Forelimb muscle (tissue), 1 donor: ENCODE data around the gene PLRG1. TPM values are rescaled to one million over a fixed set of nuclear protein-coding genes. Genes with fewer than 3 reads are reported as not detected.

ENCODE experiments used
- polyA plus RNA-seq: library from polyadenylated mRNA; unstranded; fragments of 120-200 nt; gene quantifications from one replicate; pipeline ENCODE4 v1.2.1, GENCODE V29; 2013; ENCODE audit not compliant: insufficient read length

The PLRG1 gene
- polyA plus RNA-seq, 1 donor, result 54.9 TPM

Other genes starting within 250 kb of the PLRG1 start
- gene DCHS2, start 58.6 kb downstream of the PLRG1 start, polyA plus RNA-seq, result 7.4 TPM
- gene FGB, start 12.6 kb upstream of the PLRG1 start, polyA plus RNA-seq, result not detected
- gene FGA, start 40.3 kb upstream of the PLRG1 start, polyA plus RNA-seq, result not detected
- not detected for gene FGG, start 62.3 kb upstream of the PLRG1 start, polyA plus RNA-seq
- 0.06 TPM for gene LRAT, start 193.6 kb upstream of the PLRG1 start, polyA plus RNA-seq
- gene RBM46, start 230.9 kb upstream of the PLRG1 start, polyA plus RNA-seq, result not detected